Smooth muscle cell (in vitro differentiated cells): ENCODE results near the gene TANK. TPM values are rescaled to one million over a fixed set of nuclear protein-coding genes. Genes with fewer than 3 reads are reported as not detected.
"Not testable (repeated sequence)": the region's sequence is repeated elsewhere in the genome, so short reads cannot be mapped to it uniquely, and the experiment has no call there.

Source experiments
- DNase-seq: peaks from one replicate; lab custom pipeline; 2025; ENCODE audit not compliant: unreplicated experiment; lab: John Stamatoyannopoulos, UW
- H2AFZ ChIP-seq: fragments of 200-600 bp; sonication (generic); 2 replicates; pipeline ENCODE4 v1.6.0; 2016; ENCODE audit warnings: antibody characterized with exemption, low read depth, mild to moderate bottlenecking
- H3F3A ChIP-seq: fragments of 200-600 bp; sonication (generic); 2 replicates; pipeline ENCODE4 v1.6.0; 2017; ENCODE audit warnings: antibody characterized with exemption, low read depth
- H3K27ac ChIP-seq: fragments of 200-600 bp; sonication (generic); 2 replicates; pipeline ENCODE4 v1.5.1; 2016; ENCODE audit warnings: low read depth, mild to moderate bottlenecking
- H3K27me3 ChIP-seq: fragments of 200-600 bp; sonication (generic); 2 replicates; pipeline ENCODE4 v1.6.1; 2016; ENCODE audit warnings: low read depth, mild to moderate bottlenecking
- H3K36me3 ChIP-seq: fragments of 200-600 bp; sonication (generic); 2 replicates; pipeline ENCODE4 v1.5.1; 2016; ENCODE audit warnings: low read depth
- H3K4me1 ChIP-seq: fragments of 200-600 bp; sonication (generic); 2 replicates; pipeline ENCODE4 v1.5.1; 2016; ENCODE audit warnings: low read depth
- H3K4me2 ChIP-seq: fragments of 200-600 bp; sonication (generic); 2 replicates; pipeline ENCODE4 v1.6.0; 2016; ENCODE audit warnings: mild to moderate bottlenecking
- H3K4me3 ChIP-seq: fragments of 200-600 bp; sonication (generic); 2 replicates; pipeline ENCODE4 v1.5.1; 2016; ENCODE audit warnings: mild to moderate bottlenecking
- H3K79me2 ChIP-seq: fragments of 200-600 bp; sonication (generic); 2 replicates; pipeline ENCODE4 v1.6.0; 2016; ENCODE audit warnings: low read depth, mild to moderate bottlenecking
- H3K9ac ChIP-seq: fragments of 200-600 bp; sonication (generic); 2 replicates; pipeline ENCODE4 v1.6.0; 2016; ENCODE audit warnings: low read depth
- H3K9me3 ChIP-seq: fragments of 200-600 bp; sonication (generic); replicated peaks from 2 replicates; pipeline ENCODE4 v1.5.1; 2016; ENCODE audit warnings: low read depth
- H4K20me1 ChIP-seq: fragments of 200-600 bp; sonication (generic); 2 replicates; pipeline ENCODE4 v1.6.0; 2016; ENCODE audit warnings: low read depth
- CTCF ChIP-seq: fragments of 200-600 bp; sonication (generic); IDR thresholded peaks from 2 replicates; pipeline ENCODE4 v1.5.1; 2017; ENCODE audit warnings: borderline replicate concordance, mild to moderate bottlenecking, antibody characterized with exemption; ENCODE audit not compliant: insufficient read depth, poor library complexity, severe bottlenecking
- WGBS: methylation state at CpG from one replicate; pipeline ENCODE4 v1.1.7; 2016; ENCODE audit warnings: low lambda C conversion rate; 5-methylcytosine and 5-hydroxymethylcytosine counted together
- polyA plus RNA-seq: library from polyadenylated mRNA; unstranded; fragments of >200 nt; fragmentation: Nextera tagmentation; extraction: Ambion mirVana; gene quantifications from 2 replicates; pipeline ENCODE4 v1.2.1, GENCODE V29; 2016
- total RNA-seq: library from RNA; depleted of rRNA; stranded (reverse); fragments of >200 nt; gene quantifications from 2 replicates; pipeline ENCODE4 v1.2.3, GENCODE V29; 2014

Gene TANK
- total and polyA plus RNA-seq, 2 experiments from 2014 or later = 47.9 to 94.2 TPM

- Histone ChIP-seq H3K27me3 (no peaks in the 10 kb centered on the region), H3K9me3 (no peaks in the 10 kb centered on the region), H3K9ac (no peak overlapping the region), H2AFZ (no peak overlapping the region), H3K4me3 (no peak overlapping the region), H3K27ac (no peak overlapping the region), H4K20me1 (no peaks in the 10 kb centered on the region), H3K4me2 (no peak overlapping the region), H3K36me3 (no peaks in the 10 kb centered on the region), H3K4me1 (peaks cover 18% of the 10 kb centered on the region), H3K79me2 (no peaks in the 10 kb centered on the region), H3F3A (peaks cover 5% of the 10 kb centered on the region)
- no peak for TF ChIP-seq CTCF
- DNase-seq = no peak
- 88% methylated on average over 4 of the region's 4 CpGs for WGBS
These were observed 29.1 kb upstream of the TANK start for GRCh38 chr2:161131074-161131680.

GRCh38 chr2:161131804-161132203, 28.4 kb upstream of the TANK start:
- Histone ChIP-seq H4K20me1 (no peaks in the 10 kb centered on the region), H3K27me3 (no peaks in the 10 kb centered on the region), H3K4me1 (peaks cover 22% of the 10 kb centered on the region), H3K27ac (no peak overlapping the region), H3K36me3 (no peaks in the 10 kb centered on the region), H3K79me2 (no peaks in the 10 kb centered on the region), H3K9me3 (no peaks in the 10 kb centered on the region), H3K9ac (no peak overlapping the region), H3K4me2 (no peak overlapping the region), H2AFZ (no peak overlapping the region), H3F3A (peaks cover 5% of the 10 kb centered on the region), H3K4me3 (no peak overlapping the region)
- no peak for DNase-seq
- WGBS = 100% methylated on average over 1 of the region's 1 CpG
- TF ChIP-seq CTCF = no peak

- H3K4me1 ChIP-seq = peaks cover 22% of the 10 kb centered on the region
- not testable (repeated sequence) for H3K9me3 ChIP-seq, DNase-seq, H3K27me3 ChIP-seq, H3K36me3 ChIP-seq, H3K79me2 ChIP-seq, H4K20me1 ChIP-seq, H3F3A ChIP-seq, H3K4me3 ChIP-seq, H3K27ac ChIP-seq, H3K9ac ChIP-seq, H2AFZ ChIP-seq, H3K4me2 ChIP-seq
- WGBS = 98% methylated on average over 5 of the region's 5 CpGs
These were observed 27.8 kb upstream of the TANK start for GRCh38 chr2:161132384-161132783.

GRCh38 chr2:161133366-161133765, 26.9 kb upstream of the TANK start:
- no peaks in the 10 kb centered on the region for H4K20me1 ChIP-seq
- H2AFZ ChIP-seq = no peak overlapping the region
- no peak overlapping the region for H3K4me3 ChIP-seq
- no peak for DNase-seq
- 50% methylated on average over 6 of the region's 6 CpGs for WGBS
- no peaks in the 10 kb centered on the region for H3K9me3 ChIP-seq
- H3K4me1 ChIP-seq = peaks cover 26% of the 10 kb centered on the region
- H3K79me2 ChIP-seq = peaks cover 5% of the 10 kb centered on the region
- H3F3A ChIP-seq = peaks cover 5% of the 10 kb centered on the region
- no peak overlapping the region for H3K27ac ChIP-seq
- TF ChIP-seq CTCF = no peak
- H3K27me3 ChIP-seq = no peaks in the 10 kb centered on the region
- H3K9ac ChIP-seq = no peak overlapping the region
- H3K4me2 ChIP-seq = peak overlapping the region; percentile 20
- no peaks in the 10 kb centered on the region for H3K36me3 ChIP-seq
